ENCODE data around the gene ACER1.

The ACER1 gene

GRCh38 chr19:6273701-6274601 is 59.5 kb downstream of the ACER1 start (continued):
- peak; percentile 72 for TF ChIP-seq ZBTB17 (tag by site-specific recombination; IDR thresholded peaks at IDR 0.05)
- TF ChIP-seq KLF1 (tag by site-specific recombination; IDR thresholded peaks at IDR 0.05): peak; percentile 51
- peak; percentile 74; the same call in 1 of the 2 replicates for TF ChIP-seq ZNF423 (tag by site-specific recombination; IDR thresholded peaks at IDR 0.05)
- TF ChIP-seq ZIC2 (tag by site-specific recombination; IDR thresholded peaks at IDR 0.05): peak; percentile 68
- TF ChIP-seq ZBTB20 (tag by site-specific recombination; IDR thresholded peaks at IDR 0.05): peak; percentile 9; the same call in 1 of the 2 replicates
- TF ChIP-seq ZFP69B (tag by site-specific recombination; IDR thresholded peaks at IDR 0.05): peak; percentile 61; the same call in 1 of the 2 replicates

GRCh38 chr19:6272913-6273600 is 60.4 kb downstream of the ACER1 start:
- no peak overlapping the region for H3K4me3 ChIP-seq (ENCODE audit: low read depth, low read length)
- ChIA-PET POLR2A (no interaction called here), CTCF (no interaction called here)
- peaks cover 4 to 39% of the 10 kb centered on the region in 2 experiments; a peak in 1 of 3 replicates for H3K36me3 ChIP-seq (ENCODE audit: control insufficient read depth in 2 of 2, insufficient read depth in 1 of 2, low read length in 2 of 2)
- H3K27ac ChIP-seq (ENCODE audit: extremely low read depth, low read depth, low read length): no peak overlapping the region; the same call in 1 of the 2 replicates
- peak; percentile 67 for TF ChIP-seq IKZF3 (tag by site-specific recombination; IDR thresholded peaks at IDR 0.05)
- TF ChIP-seq KLF9 (tag by site-specific recombination; IDR thresholded peaks at IDR 0.05; ENCODE audit: low read depth): no peak
- TF ChIP-seq GLIS1 (tag by site-specific recombination; IDR thresholded peaks at IDR 0.05): peak; percentile 72
- no peak for TF ChIP-seq ZNF692 (tag by site-specific recombination; IDR thresholded peaks at IDR 0.05)
- H3K4me1 ChIP-seq (ENCODE audit: control insufficient read depth, insufficient read depth, low read length): peaks cover 23% of the 10 kb centered on the region
- no peaks in the 10 kb centered on the region for H3K9me3 ChIP-seq (ENCODE audit: control insufficient read depth, insufficient read depth, low read depth, low read length)

- TF ChIP-seq REST (tag by site-specific recombination; IDR thresholded peaks at IDR 0.05) (peak; percentile 64; the same call in 1 of the 2 replicates), ZNF174 (tag by site-specific recombination; IDR thresholded peaks at IDR 0.05) (no peak), ZBTB17 (tag by site-specific recombination; IDR thresholded peaks at IDR 0.05) (peak; percentile 42; the same call in 1 of the 2 replicates)
- Histone ChIP-seq H3K4me1 (ENCODE audit: control insufficient read depth, insufficient read depth, low read length) (peaks cover 23% of the 10 kb centered on the region), H3K36me3 (ENCODE audit: control insufficient read depth in 2 of 2, insufficient read depth in 1 of 2, low read length in 2 of 2) (peaks cover 7 to 39% of the 10 kb centered on the region in 2 experiments; a peak in 2 of 3 replicates), H3K4me3 (ENCODE audit: low read depth, low read length) (no peak overlapping the region), H3K27ac (ENCODE audit: extremely low read depth, low read depth, low read length) (no peak overlapping the region), H3K9me3 (ENCODE audit: control insufficient read depth, insufficient read depth, low read depth, low read length) (no peaks in the 10 kb centered on the region)
- ChIA-PET CTCF (interaction anchor here (1.4 kb wide), 1 partner anchor 12 kb away, joined by 5 read pairs; no protein-coding TSS in a partner anchor), POLR2A (no interaction called here)
These were observed 61.0 kb downstream of the ACER1 start for GRCh38 chr19:6272411-6272791.
